ACHN (cell line): ENCODE data around the gene TIGD4.

Source experiments
- DNase-seq: peaks from one replicate; pipeline ENCODE4 v3.0.0-alpha.2; 2015
- in situ Hi-C: cut with HindIII; loops from 2 replicates; pipeline ENCODE4 v1.10.0; 2017; ENCODE audit warnings: low sequenced_read_pairs, low pct_ligation_motif_present, low pct_unique_long_range_greater_than_20kb

The TIGD4 gene

DNA sequence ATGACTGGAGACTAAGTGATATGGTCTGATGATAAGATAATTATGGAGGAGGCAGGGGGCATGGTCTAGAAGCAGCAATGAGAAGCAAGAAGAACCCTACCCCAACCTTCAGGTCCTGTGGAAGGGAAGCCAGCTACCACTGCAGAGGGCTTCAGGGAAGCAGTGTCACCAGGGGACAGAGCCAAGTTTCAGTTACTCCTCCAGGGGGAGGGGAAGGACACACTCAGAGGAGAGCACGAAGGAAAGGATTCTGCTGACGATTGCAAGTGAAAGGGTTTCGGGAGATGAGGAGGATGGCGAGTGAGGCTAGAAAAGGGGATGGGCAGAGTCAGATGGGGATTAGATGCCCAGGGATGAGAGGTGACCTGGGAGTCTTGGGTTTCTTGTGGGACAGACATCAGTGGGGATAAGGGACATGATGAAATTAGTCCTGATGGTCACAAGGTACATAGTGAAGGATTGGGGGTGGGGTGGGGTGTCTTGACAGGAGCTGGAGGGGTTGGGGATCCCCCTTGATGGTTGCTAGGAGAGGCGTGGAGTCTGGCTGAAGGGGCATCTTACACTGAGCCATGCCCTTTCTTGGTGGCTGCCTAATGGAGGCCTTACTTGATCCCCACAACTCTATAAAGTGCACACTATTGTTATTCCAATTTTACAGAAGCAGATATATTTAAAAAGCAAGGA lies 45.4 kb downstream of the TIGD4 start:
- in situ Hi-C loops, result no loop called here
- no peak for DNase-seq

DNA sequence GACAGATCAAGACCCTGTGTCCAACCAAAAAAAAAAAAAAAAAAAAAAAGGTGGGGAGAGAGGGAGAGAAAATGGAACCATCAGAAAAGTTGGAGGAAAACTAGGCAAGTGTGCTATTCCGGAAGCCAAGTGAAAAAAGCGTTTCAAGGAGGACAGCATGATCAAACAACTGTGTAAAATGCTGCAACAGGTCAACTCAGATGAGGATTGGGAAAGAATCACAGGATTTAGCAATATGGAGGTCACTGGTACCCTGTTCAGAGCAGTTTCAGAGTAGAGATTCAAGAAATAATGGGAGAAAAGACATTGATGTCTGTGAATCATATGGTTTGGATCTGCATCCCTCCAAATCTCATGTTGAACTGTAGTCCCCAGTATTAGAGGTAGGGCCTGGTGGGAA lies 47.5 kb downstream of the TIGD4 start:
- in situ Hi-C loops, result no loop called here
- DNase-seq, result no peak

DNA sequence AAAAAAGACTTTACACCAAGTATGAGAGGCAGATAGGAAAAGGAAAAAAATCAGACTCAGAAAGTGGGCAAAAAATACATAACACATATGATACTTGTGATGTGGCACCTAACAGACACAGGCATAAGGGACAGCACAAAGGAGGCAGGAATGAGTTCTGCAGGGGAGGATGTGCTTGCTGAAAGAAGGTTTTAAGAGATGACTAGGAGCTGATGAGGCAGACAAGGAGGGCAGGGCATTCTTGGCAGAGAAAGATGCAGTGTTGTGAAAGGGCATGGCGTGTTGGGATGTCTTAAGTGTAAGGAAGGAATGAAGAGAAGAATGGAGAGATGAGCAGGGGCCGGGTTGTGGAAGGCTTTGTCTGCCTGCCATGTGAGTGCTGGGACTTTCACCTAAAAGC lies 50.1 kb downstream of the TIGD4 start:
- in situ Hi-C loops, result no loop called here
- no peak for DNase-seq

DNA sequence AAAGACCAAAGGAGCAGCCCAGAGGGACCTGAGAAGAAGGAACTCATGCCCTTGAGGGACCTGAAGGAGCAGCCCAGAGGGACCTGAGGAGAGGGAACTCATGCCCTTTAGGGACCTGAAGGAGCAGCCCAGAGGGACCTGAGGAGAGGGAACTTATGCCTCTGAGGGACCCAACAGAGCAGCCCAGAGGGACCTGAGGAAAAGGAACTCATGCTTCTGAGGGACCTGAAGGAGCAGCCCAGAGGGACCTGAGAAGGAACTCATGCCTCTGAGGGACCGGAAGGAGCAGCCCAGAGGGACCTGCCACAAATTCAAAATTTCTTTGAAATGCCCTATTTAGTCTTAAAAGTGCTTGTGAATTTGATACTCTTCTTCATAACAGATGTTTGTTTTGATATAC lies 51.2 kb downstream of the TIGD4 start:
- DNase-seq, result no peak
- in situ Hi-C loops, result no loop called here

DNA sequence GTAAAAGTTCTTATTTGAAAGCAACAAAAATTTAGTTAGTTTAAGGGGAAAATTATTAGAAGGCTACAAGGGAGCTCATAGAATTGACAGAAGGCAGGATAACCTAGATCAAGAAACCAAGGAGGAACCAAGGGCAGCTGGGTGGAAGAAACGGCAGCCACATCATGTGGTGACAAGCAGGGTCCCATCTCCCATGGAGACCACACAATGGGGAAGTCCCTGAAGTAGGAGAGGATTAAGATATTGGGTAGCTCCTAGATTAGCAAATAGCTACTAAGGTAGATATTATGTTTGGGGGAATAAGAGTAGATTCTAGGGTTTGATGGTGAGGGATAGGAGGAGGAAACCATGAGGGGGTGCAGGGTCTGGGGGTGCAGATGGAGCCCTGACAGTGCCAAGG lies 51.7 kb downstream of the TIGD4 start:
- no peak for DNase-seq
- in situ Hi-C loops, result no loop called here

DNA sequence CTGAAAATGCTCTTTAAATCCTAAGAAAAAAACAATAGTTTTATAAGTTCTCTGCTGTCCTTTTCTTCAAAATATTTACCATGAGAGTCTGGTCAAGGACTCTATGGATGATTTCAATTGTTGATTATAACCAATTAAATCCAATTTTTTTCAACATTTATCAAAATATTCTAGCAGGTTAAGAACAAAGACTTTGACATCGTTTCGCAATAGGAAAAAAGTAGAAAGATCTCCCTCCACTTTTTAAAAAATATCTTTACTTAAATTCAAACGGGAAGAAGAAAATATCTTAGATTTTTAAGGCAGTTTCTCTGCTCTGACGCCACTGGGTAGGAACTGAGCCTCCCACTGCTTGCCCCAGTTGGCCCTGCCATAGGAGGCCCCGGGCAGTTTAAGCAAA lies 55.0 kb downstream of the TIGD4 start:
- in situ Hi-C loops, result no loop called here
- DNase-seq, result no peak

DNA sequence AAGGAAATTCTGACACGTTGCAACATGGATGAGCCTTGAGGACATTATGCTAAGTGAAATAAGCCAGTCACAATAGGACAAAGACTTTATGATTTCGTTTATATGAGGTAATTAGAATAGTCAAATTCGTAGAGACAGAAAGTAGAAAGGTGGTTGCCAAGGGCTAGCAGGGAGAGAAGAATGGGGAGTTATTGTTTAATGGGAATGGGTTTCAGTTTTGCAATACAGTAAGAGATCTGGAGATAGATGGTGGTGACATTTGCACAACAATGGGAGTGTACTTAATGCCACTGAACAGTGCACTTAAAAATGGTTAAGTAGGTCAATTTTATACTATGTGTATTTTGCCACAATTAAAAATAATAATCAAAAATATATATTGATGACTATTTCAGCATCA lies 56.3 kb downstream of the TIGD4 start:
- in situ Hi-C loops, result no loop called here
- DNase-seq, result no peak

DNA sequence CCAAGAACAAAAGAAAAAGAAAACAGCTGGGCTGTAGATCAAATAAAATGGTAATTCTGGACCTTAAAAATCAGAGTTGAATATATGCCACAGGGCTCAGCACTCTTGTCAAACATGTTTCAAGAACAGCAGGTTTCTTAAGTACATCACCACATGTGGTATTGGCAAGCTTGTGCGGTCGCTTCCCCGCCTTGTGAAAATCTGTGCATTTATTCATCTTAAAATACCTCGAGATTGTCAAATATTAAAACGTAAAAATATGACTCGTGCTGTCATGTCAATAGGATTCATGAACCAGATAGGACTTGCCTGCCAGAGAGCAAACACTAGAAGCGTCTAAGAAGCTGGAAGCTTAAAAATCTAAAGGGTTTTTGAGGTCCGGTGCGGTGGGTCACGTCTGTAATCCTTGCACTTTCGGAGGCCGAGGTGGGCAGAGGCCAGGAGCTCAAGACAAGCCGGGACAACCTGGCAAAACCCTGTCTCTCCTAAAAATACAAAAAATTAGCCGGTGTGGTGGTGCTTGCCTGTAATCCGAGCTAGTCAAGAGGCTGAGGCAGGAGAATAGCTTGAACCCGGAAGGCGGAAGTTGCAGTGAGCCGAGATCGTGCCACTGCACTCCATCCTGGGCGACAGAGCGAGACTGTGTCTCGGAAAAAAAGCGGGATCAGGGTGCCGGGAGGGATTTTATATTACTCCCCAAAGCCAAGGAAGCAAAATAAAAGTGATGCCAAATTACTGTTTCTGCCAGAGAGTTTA lies 59.6 kb downstream of the TIGD4 start:
- in situ Hi-C loops, result no loop called here
- DNase-seq, result no peak
